Measurements from ENCODE around the gene GABRG3.

The GABRG3 gene

GRCh38 chr15:27441120-27441519 lies 470.1 kb downstream of the GABRG3 start:
- DNase-seq (ENCODE audit: low read depth), result no peak
- TF ChIP-seq CTCF (conservative IDR thresholded peaks at IDR 0.05; ENCODE audit: control insufficient read depth, insufficient read depth, low read depth, low read length), result no peak
- H3K4me3 ChIP-seq (ENCODE audit: control insufficient read depth, low read depth, low read length), result no peak overlapping the region

GRCh38 chr15:27448234-27448633 lies 477.3 kb downstream of the GABRG3 start:
- no peak for TF ChIP-seq CTCF (conservative IDR thresholded peaks at IDR 0.05; ENCODE audit: control insufficient read depth, insufficient read depth, low read depth, low read length)
- H3K4me3 ChIP-seq (ENCODE audit: control insufficient read depth, low read depth, low read length), result no peak overlapping the region
- no peak for DNase-seq (ENCODE audit: low read depth)

GRCh38 chr15:27448986-27449385 lies 478.0 kb downstream of the GABRG3 start:
- no peak for DNase-seq (ENCODE audit: low read depth)
- TF ChIP-seq CTCF (conservative IDR thresholded peaks at IDR 0.05; ENCODE audit: control insufficient read depth, insufficient read depth, low read depth, low read length), result no peak
- H3K4me3 ChIP-seq (ENCODE audit: control insufficient read depth, low read depth, low read length), result no peak overlapping the region

- no peak for DNase-seq (ENCODE audit: low read depth)
- no peak overlapping the region for H3K4me3 ChIP-seq (ENCODE audit: control insufficient read depth, low read depth, low read length)
- TF ChIP-seq CTCF (conservative IDR thresholded peaks at IDR 0.05; ENCODE audit: control insufficient read depth, insufficient read depth, low read depth, low read length), result no peak
Measured at GRCh38 chr15:27449941-27450340, 479.0 kb downstream of the GABRG3 start.

GRCh38 chr15:27454281-27455075 lies 483.5 kb downstream of the GABRG3 start:
- TF ChIP-seq CTCF (conservative IDR thresholded peaks at IDR 0.05; ENCODE audit: control insufficient read depth, insufficient read depth, low read depth, low read length), result no peak
- H3K4me3 ChIP-seq (ENCODE audit: control insufficient read depth, low read depth, low read length), result no peak overlapping the region
- DNase-seq (ENCODE audit: low read depth), result peak; percentile 67

GRCh38 chr15:27456807-27457206 lies 485.8 kb downstream of the GABRG3 start:
- no peak overlapping the region for H3K4me3 ChIP-seq (ENCODE audit: control insufficient read depth, low read depth, low read length)
- TF ChIP-seq CTCF (conservative IDR thresholded peaks at IDR 0.05; ENCODE audit: control insufficient read depth, insufficient read depth, low read depth, low read length), result no peak
- DNase-seq (ENCODE audit: low read depth), result no peak
